ENCODE results near the gene WSCD2. TPM values are rescaled to one million over a fixed set of nuclear protein-coding genes. Genes with fewer than 3 reads are reported as not detected.

WSCD2 gene
- total and polyA plus RNA-seq, 2 experiments from 2014 or later = not detected

GRCh38 chr12:108176292-108176691 is 47.2 kb downstream of the WSCD2 start:
- no peak overlapping the region for H3K9ac ChIP-seq
- WGBS, 2 experiments (ENCODE audit: low coverage in 1 of 2, low lambda C conversion rate in 2 of 2, missing lambda C conversion rate in 2 of 2) = 53 to 56% methylated on average over 3 of the region's 3 CpGs
- in situ Hi-C loops (cut with MboI) = no loop called here
- no peak for DNase-seq
- H3K4me3 ChIP-seq = no peak overlapping the region
- H3K27ac ChIP-seq = no peak overlapping the region
- H3K36me3 ChIP-seq (ENCODE audit: low read depth) = no peaks in the 10 kb centered on the region
- no peak for TF ChIP-seq EZH2phosphoT487 (IDR thresholded peaks at IDR 0.05; ENCODE audit: insufficient read depth, low read depth)
- no peak for TF ChIP-seq EZH2 (IDR thresholded peaks at IDR 0.05; ENCODE audit: insufficient read depth, poor library complexity, severe bottlenecking)
- no peaks in the 10 kb centered on the region for H3K9me3 ChIP-seq (ENCODE audit: low read depth)
- H2AFZ ChIP-seq = no peak overlapping the region
- no peaks in the 10 kb centered on the region for H3K4me1 ChIP-seq (ENCODE audit: insufficient read depth)
- no peaks in the 10 kb centered on the region for H3F3A ChIP-seq (ENCODE audit: insufficient read depth)
- H4K20me1 ChIP-seq (ENCODE audit: insufficient read depth) = no peaks in the 10 kb centered on the region
- no peak overlapping the region for H3K4me2 ChIP-seq (ENCODE audit: unreplicated experiment)
- H3K9me2 ChIP-seq (ENCODE audit: insufficient read depth) = no peaks in the 10 kb centered on the region
- no peaks in the 10 kb centered on the region for H3K79me2 ChIP-seq (ENCODE audit: insufficient read depth)
- H3K27me3 ChIP-seq (replicated peaks; ENCODE audit: insufficient read depth) = peaks cover 8% of the 10 kb centered on the region; the same call in 1 of the 2 replicates

GRCh38 chr12:108177131-108177530 is 48.0 kb downstream of the WSCD2 start:
- no peaks in the 10 kb centered on the region for H3K36me3 ChIP-seq (ENCODE audit: low read depth)
- TF ChIP-seq EZH2phosphoT487 (IDR thresholded peaks at IDR 0.05; ENCODE audit: insufficient read depth, low read depth) (no peak), EZH2 (IDR thresholded peaks at IDR 0.05; ENCODE audit: insufficient read depth, poor library complexity, severe bottlenecking) (no peak)
- 45 to 48% methylated on average over 3 of the region's 3 CpGs for WGBS, 2 experiments (ENCODE audit: low coverage in 1 of 2, low lambda C conversion rate in 2 of 2, missing lambda C conversion rate in 2 of 2)
- no peaks in the 10 kb centered on the region for H4K20me1 ChIP-seq (ENCODE audit: insufficient read depth)
- no peak overlapping the region for H3K4me3 ChIP-seq
- in situ Hi-C loops (cut with MboI) = no loop called here
- H3K27me3 ChIP-seq (replicated peaks; ENCODE audit: insufficient read depth) = peaks cover 5% of the 10 kb centered on the region; the same call in 1 of the 2 replicates
- no peak for DNase-seq
- H3F3A ChIP-seq (ENCODE audit: insufficient read depth) = no peaks in the 10 kb centered on the region
- no peaks in the 10 kb centered on the region for H3K4me1 ChIP-seq (ENCODE audit: insufficient read depth)
- H3K27ac ChIP-seq = no peak overlapping the region
- no peak overlapping the region for H3K9ac ChIP-seq
- H2AFZ ChIP-seq = no peak overlapping the region
- H3K79me2 ChIP-seq (ENCODE audit: insufficient read depth) = no peaks in the 10 kb centered on the region
- no peaks in the 10 kb centered on the region for H3K9me2 ChIP-seq (ENCODE audit: insufficient read depth)
- no peak overlapping the region for H3K4me2 ChIP-seq (ENCODE audit: unreplicated experiment)
- H3K9me3 ChIP-seq (ENCODE audit: low read depth) = no peaks in the 10 kb centered on the region

GRCh38 chr12:108179305-108179704 is 50.2 kb downstream of the WSCD2 start:
- no peaks in the 10 kb centered on the region; the same call in 1 of the 2 replicates for H3K27me3 ChIP-seq (replicated peaks; ENCODE audit: insufficient read depth)
- no peaks in the 10 kb centered on the region for H3K36me3 ChIP-seq (ENCODE audit: low read depth)
- TF ChIP-seq EZH2 (IDR thresholded peaks at IDR 0.05; ENCODE audit: insufficient read depth, poor library complexity, severe bottlenecking) (no peak), EZH2phosphoT487 (IDR thresholded peaks at IDR 0.05; ENCODE audit: insufficient read depth, low read depth) (no peak)
- no peaks in the 10 kb centered on the region for H3K79me2 ChIP-seq (ENCODE audit: insufficient read depth)
- 0 to 3% methylated on average over 2 of the region's 2 CpGs for WGBS, 2 experiments (ENCODE audit: low coverage in 1 of 2, low lambda C conversion rate in 2 of 2, missing lambda C conversion rate in 2 of 2)
- no peaks in the 10 kb centered on the region for H3K4me1 ChIP-seq (ENCODE audit: insufficient read depth)
- no peak overlapping the region for H3K9ac ChIP-seq
- H3K9me3 ChIP-seq (ENCODE audit: low read depth) = no peaks in the 10 kb centered on the region
- H3K9me2 ChIP-seq (ENCODE audit: insufficient read depth) = no peaks in the 10 kb centered on the region
- no peaks in the 10 kb centered on the region for H4K20me1 ChIP-seq (ENCODE audit: insufficient read depth)
- no peak for DNase-seq
- in situ Hi-C loops (cut with MboI) = no loop called here
- no peak overlapping the region for H3K4me3 ChIP-seq
- no peak overlapping the region for H3K4me2 ChIP-seq (ENCODE audit: unreplicated experiment)
- H3F3A ChIP-seq (ENCODE audit: insufficient read depth) = no peaks in the 10 kb centered on the region
- H3K27ac ChIP-seq = no peak overlapping the region
- H2AFZ ChIP-seq = no peak overlapping the region

GRCh38 chr12:108180255-108181094 is 51.4 kb downstream of the WSCD2 start:
- no peak for DNase-seq
- Histone ChIP-seq H3K27ac (no peak overlapping the region), H3K36me3 (ENCODE audit: low read depth) (no peaks in the 10 kb centered on the region), H3K4me2 (ENCODE audit: unreplicated experiment) (no peak overlapping the region), H3K27me3 (replicated peaks; ENCODE audit: insufficient read depth) (no peaks in the 10 kb centered on the region; the same call in 1 of the 2 replicates), H3K4me3 (no peak overlapping the region), H3K9me2 (ENCODE audit: insufficient read depth) (no peaks in the 10 kb centered on the region), H3K9ac (no peak overlapping the region), H4K20me1 (ENCODE audit: insufficient read depth) (no peaks in the 10 kb centered on the region), H3K9me3 (ENCODE audit: low read depth) (no peaks in the 10 kb centered on the region), H3K79me2 (ENCODE audit: insufficient read depth) (no peaks in the 10 kb centered on the region), H2AFZ (no peak overlapping the region), H3K4me1 (ENCODE audit: insufficient read depth) (no peaks in the 10 kb centered on the region), H3F3A (ENCODE audit: insufficient read depth) (no peaks in the 10 kb centered on the region)
- no peak for TF ChIP-seq EZH2phosphoT487 (IDR thresholded peaks at IDR 0.05; ENCODE audit: insufficient read depth, low read depth)
- TF ChIP-seq EZH2 (IDR thresholded peaks at IDR 0.05; ENCODE audit: insufficient read depth, poor library complexity, severe bottlenecking) = no peak
- 37 to 42% methylated on average over 7 of the region's 7 CpGs for WGBS, 2 experiments (ENCODE audit: low coverage in 1 of 2, low lambda C conversion rate in 2 of 2, missing lambda C conversion rate in 2 of 2)
- in situ Hi-C loops (cut with MboI) = no loop called here
